Subcutaneous adipose tissue (tissue), 4 donors: ENCODE measurements around the gene PGAM5. TPM values are rescaled to one million over a fixed set of nuclear protein-coding genes. Genes with fewer than 3 reads are reported as not detected.

Source experiments
- total RNA-seq, 4 donors: library from RNA; depleted of rRNA; stranded (reverse); fragments of >200 nt; gene quantifications; one replicate each; pipeline ENCODE4 v1.1.0, GENCODE V29; 2016
- TF ChIP-seq, protein P1 (sequence below): fragments of 450-650 bp; IDR thresholded peaks from one replicate; pipeline ENCODE4 v1.5.1; 2016; ENCODE audit warnings: low read depth, mild to moderate bottlenecking, control low read depth, antibody characterized with exemption, moderate library complexity

The PGAM5 gene
- 10 to 100 TPM in 2 of 4 donors, 1 to 10 TPM in 2; 7.3 to 12.1 (median 10.6) TPM for total RNA-seq

DNA sequence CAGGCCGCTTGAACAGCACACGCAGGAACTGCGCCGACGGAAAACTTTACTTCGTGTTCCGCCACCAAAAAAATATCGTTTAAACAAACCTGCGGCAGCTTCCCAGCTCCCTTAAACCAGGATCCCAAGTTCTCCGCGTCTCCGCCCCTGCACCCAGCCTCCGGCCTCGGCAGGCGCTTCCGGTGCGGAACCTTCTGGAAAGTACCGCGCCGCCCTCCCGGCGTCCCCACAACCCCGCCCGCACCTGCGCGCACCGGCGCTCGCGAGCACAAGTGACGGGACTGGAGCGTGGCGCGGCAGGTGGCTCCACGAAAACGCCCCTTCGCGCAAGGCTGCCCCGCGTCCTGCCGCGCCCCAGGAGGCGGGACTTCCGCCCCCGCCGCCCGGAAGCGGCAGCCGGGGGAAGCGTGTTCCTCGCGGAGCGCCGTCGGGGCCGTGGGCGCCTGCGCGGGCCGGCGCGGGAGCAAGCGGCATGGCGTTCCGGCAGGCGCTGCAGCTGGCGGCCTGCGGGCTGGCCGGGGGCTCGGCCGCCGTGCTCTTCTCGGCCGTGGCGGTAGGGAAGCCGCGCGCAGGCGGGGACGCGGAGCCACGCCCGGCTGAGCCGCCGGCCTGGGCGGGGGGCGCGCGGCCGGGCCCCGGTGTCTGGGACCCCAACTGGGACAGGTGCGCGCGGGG, at the start of gene PGAM5:
PGAM5 (plus strand) TSS at position 438 of the 675 bp plus-strand sequence; CDS start at position 473, 35 bp downstream.
- TF ChIP-seq, protein P1, sequence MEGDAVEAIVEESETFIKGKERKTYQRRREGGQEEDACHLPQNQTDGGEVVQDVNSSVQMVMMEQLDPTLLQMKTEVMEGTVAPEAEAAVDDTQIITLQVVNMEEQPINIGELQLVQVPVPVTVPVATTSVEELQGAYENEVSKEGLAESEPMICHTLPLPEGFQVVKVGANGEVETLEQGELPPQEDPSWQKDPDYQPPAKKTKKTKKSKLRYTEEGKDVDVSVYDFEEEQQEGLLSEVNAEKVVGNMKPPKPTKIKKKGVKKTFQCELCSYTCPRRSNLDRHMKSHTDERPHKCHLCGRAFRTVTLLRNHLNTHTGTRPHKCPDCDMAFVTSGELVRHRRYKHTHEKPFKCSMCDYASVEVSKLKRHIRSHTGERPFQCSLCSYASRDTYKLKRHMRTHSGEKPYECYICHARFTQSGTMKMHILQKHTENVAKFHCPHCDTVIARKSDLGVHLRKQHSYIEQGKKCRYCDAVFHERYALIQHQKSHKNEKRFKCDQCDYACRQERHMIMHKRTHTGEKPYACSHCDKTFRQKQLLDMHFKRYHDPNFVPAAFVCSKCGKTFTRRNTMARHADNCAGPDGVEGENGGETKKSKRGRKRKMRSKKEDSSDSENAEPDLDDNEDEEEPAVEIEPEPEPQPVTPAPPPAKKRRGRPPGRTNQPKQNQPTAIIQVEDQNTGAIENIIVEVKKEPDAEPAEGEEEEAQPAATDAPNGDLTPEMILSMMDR, result no peak

DNA sequence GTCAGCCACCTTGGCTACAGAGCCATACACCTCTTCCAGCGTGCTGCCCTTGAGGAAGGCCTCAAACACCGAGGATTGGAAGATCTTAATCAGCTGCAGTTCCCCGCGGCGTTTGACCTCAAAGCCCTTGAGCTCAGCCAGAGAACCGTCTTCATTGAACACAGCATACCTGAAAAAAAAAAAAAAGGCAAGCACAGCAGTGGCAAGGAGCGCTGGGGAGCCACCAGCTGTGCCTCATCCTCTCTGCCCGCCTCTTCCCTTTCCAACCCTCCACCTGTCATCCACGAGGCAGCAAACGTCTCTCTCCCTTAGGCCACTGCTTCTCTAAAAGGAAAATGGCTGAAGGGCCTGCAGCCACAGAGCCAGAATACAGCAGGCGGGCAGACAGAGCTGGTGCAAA, 49.6 kb upstream of the PGAM5 start:
- TF ChIP-seq, protein P1, result no peak

DNA sequence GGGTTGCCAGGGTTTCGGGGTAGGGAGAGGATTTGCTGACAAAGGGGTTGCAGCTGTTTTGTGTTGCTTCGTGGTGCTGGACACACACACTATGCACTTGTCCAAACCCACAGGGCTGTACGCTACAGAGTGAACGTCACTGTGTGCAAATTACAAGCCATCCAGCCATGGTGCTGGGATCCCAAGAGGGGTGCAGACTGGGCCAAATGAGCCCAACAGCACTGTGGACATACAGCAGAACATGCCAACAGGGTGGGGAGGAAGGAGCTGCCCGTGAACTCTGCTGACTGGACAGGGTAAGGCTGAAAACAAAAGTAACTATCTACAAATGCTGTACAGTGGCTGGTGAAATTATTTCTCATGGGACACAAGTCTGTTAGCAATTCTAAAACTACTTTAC, 48.7 kb upstream of the PGAM5 start:
- TF ChIP-seq, protein P1, result no peak

DNA sequence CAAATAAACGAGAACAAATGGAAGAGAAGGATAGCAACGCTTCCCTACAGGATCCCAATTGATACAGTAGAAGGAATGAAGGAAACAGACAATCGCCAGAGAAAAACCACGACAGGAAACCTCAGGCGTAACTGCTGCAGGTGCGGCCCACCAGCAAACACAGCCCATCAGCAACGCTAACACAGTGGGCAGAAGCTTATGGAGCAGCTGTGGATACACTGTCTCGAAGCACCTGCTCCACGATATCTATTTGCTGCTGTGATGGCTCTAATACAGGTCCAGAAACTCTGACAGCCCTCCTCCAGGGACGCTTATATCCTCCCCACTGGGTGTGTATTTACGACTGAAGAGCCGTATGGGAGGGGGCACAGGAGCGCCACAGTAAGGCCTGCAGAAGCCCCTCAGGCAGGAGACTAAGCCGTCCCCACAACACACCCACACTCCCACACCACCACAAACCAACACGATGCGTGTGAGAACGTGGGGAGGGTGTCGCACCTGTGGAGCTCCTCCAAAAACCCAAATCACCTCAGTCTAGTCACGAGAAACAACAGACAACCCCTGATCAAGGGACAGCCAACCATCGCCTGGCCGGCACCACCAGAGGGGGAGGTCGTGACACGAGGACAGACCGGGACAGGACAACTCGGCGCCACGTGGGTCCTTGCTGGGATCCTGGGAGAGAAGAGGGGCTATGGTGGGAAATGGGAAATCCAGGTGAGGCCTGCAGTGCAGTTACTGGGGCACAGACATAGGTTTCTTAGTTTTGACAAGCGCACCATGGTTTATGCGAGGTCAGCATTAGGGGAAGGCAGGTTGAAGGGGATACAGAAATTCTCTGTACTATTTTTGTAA, 47.5 kb upstream of the PGAM5 start:
- TF ChIP-seq, protein P1, result no peak

DNA sequence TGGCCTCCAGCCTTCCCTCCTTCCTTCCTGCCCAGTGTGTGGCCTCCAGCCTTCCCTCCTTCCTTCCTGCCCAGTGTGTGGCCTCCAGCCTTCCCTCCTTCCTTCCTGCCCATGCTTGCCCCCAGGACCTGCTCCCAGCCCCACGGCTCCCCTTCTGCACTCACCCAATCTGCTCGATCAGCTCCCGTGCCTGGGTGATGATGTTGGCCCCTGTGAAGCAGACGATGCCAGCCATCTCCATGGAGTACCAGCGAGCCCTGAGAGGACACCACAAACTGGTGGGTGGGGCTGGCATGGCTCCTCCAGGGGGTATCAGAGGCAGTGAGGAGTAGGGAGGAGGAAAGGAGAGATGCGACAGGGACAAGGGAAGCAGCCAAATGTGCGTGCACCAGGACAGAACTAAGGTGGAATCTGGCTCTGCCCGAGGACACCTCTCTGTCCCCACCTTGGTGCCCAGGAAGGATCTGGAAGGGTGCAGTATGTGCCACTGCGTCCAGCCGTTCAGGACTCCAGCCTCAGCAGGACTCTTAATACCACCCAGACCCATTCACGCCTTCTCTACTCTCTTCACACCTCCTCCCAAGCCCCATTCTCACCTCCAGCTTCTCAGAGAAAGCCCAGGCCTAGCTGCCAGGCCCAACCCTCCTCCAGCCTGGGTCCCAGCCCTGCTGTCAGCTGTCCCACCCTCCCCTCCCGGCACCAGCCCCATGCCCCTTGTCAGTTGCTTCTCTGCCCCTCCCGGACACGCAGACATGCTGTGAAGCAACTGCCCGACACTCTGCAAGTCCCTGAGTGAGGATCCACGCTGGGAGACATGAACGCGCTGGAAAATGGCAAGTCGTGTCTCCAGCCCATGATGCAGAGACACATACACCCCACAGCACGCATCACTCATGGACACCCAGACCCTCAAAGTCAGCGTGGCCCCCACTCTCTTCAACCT, 46.2 kb upstream of the PGAM5 start:
- TF ChIP-seq, protein P1, result no peak

DNA sequence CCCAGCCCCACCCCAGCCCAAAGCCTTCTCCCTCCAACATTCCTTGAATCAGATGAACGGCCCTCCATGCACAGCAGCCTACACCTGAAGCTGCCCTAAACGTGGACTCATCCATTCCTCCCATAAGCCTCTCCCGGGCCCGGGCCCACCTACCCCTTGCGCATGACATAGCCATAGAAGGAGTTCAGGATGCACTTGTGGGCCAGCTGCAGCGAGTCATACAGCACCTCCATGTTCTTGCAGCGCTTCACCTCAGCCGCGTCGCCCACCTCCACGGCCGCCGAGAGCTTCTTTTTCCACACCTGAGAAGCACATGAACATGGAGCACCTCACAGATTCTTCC, 45.5 kb upstream of the PGAM5 start:
- TF ChIP-seq, protein P1, result no peak
